GM23338 (cell line): ENCODE results near the gene ZNF23.

Experiments used
- EZH2 ChIP-seq: fragments of 200-600 bp; sonication (generic); IDR thresholded peaks from one replicate; pipeline ENCODE4 v1.8.0; 2017; ENCODE audit warnings: antibody characterized with exemption, mild to moderate bottlenecking, low read depth; ENCODE audit not compliant: unreplicated experiment
- TF ChIP-seq, protein P1 (sequence below), 2 experiments: fragments of 200-600 bp in 1 of 2; sonication (generic) in 1 of 2; conservative IDR thresholded peaks; 2 replicates each; pipeline versions ENCODE4 v1.5.1 to v1.6.1; 2016 to 2017; ENCODE audit warnings: antibody characterized with exemption in 2 of 2, low read depth in 2 of 2, mild to moderate bottlenecking in 2 of 2, moderate library complexity in 1 of 2

DNA sequence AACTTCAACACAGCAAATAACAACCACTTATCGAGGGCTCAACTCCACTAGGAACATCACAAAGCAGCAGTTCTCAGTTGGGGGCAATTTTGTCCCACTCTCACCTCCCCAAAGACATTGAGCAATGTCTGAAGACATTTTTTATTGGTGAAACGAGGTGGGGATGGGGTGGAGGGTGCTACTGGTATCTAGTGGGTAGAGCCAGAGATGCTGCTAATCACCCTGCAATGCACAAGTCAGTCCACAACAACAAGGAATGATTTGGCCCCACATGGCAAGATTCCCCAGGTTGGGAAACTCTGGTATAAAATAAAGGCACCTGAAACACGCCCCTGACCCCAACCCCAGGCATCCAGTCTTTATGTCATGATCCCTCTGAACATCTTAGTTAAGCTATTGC lies 53.5 kb downstream of the ZNF23 start:
- no peak for TF ChIP-seq EZH2
- TF ChIP-seq, protein P1, sequence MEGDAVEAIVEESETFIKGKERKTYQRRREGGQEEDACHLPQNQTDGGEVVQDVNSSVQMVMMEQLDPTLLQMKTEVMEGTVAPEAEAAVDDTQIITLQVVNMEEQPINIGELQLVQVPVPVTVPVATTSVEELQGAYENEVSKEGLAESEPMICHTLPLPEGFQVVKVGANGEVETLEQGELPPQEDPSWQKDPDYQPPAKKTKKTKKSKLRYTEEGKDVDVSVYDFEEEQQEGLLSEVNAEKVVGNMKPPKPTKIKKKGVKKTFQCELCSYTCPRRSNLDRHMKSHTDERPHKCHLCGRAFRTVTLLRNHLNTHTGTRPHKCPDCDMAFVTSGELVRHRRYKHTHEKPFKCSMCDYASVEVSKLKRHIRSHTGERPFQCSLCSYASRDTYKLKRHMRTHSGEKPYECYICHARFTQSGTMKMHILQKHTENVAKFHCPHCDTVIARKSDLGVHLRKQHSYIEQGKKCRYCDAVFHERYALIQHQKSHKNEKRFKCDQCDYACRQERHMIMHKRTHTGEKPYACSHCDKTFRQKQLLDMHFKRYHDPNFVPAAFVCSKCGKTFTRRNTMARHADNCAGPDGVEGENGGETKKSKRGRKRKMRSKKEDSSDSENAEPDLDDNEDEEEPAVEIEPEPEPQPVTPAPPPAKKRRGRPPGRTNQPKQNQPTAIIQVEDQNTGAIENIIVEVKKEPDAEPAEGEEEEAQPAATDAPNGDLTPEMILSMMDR (conservative IDR thresholded peaks at IDR 0.05; ENCODE audit: low read depth in 2 of 2), result no peak
